ENCODE data around the gene IFT122.

The IFT122 gene

DNA sequence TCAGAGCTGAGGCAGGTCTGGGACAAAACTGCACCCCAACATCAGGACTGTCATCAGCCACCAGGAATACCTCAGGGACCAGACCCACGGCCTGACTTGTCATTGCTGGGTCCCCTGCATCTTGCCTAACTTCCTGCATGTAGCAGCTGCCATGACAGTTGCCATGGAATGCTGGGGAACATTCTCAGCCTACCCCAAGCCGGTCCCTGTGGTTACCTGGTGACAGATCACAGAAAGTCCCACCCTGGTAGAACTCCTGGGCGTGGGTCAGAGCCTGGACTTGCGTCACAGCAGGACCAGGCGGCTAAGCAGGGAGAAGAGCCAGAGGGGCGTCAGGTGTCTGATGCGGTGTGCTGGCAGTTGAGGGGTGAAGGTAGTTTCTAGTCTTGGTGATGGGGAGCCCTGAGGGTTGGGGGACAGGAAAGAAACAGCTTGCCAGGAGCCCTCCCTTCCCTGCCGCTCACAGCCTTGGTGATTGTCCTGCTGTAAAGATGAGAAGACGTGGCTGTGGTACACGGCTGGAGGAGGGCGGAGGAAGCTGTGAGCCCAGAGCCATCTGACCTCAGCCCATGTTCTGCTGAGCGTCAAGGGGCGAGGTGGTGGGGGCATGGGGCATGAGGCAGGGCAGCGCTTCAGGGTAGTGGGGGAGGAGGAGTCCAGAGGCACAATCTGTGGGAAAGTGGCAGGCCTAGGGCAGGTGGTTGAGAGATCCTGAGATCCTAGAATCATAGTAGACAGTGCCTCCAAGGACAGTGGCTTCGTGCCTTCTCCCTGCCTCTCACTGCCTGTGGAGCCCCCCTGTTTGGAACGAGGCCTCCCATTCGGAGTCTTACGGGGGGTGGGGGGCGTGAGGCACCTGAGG, 108.3 kb downstream of the IFT122 start:
- DNase-seq: no peak

DNA sequence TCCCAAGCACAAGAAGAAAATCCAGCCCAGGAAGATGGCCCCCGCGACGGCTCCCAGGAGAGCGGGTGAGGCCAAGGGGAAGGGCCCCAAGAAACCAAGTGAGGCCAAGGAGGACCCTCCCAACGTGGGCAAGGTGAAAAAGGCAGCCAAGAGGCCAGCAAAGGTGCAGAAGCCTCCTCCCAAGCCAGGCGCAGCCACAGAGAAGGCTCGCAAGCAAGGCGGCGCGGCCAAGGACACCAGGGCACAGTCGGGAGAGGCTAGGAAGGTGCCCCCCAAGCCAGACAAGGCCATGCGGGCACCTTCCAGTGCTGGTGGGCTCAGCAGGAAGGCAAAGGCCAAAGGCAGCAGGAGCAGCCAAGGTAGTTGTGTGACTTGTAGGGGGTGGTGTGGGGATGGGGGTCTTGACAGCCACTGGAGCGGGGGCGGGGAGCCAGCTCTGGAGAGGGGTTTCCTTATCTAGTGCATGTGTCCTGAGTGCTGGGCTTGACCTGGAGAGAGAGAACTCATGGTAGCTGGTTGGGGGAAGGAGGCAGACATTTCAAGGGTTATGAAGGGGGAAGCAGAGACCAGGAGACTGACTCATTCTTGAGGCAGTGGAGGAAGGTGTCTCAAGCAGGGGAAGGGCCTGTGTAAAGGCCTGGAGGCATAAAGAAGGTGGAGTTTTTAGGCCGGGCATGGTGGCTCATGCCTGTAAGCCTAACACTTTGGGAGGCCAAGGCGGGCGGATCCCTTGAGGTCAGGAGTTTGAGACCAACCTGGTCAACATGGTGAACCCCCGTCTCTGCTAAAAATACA, 109.2 kb downstream of the IFT122 start:
- DNase-seq: peak; percentile 71

DNA sequence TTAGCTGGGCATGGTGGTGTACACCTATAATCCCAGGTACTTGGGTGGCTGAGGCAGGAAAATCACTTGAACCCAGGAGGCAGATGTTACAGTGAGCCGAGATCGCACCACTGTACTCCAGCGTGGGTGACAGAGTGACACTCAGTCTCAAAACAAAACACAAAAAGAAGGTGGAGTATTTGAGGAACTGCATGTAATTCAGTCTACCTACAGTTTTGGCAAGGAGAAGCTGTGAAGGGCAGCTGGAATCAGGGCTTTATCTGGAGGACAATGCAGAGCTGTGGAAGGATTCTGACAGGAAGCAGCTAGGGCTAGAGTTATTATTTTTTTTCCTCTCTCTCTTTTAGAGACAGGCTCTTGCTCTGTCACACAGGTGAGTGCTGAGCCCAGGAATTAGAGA, 109.8 kb downstream of the IFT122 start:
- DNase-seq: no peak

DNA sequence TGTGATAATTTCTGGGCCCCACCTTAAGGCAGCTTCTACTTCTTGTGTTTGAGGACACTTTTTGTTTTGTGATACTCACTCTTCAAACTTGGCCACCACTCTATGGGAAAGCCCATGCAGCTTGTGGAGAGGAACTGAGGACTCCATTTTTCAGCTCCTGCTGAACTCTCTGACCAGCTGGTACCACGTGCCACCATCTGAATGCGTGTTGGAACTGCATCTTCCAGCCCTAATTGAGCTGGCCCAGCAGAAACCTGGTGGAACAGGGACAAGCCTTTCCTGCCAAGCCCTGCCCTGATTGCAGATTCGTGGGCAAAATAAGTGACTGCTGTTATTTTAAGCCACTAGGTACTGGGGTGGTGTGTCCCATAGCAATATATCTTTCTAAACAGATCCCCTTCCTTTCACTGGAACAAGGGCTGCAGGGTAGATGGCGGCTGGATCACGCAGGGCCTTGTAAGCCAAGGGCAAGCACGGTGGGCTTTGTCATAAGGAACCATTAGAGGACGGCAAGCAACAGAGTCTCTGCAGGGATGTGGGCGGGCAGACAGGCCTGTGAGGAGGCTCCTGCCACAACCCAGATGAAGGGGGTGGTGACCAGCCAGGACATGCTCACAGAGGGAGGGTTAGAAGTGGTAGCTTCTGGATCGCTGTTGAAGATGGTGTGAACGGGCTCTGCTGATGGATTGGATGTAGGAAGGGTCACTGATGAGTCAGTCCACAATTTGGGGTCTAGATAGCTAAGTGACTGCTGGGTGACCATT, 112.4 kb downstream of the IFT122 start:
- no peak for DNase-seq

DNA sequence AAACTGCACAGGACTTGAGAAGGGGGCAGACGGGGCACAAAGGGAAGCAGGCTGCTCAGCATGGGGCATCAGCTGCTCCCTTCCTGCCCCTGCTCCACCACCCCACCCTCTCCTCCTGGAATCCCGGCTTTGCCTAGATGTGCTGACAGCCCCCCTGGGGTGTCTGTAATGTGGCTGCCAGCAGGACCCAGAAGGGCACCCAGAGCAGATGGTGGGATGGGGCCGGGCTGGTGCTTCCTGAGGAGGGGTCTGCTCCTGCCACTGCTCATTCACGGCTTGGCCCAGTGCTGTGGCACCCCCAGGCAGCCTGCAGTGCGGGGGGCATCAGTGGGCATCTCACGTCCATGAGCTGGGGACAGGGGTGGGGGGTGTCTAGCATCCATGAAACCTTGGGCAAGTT, 113.1 kb downstream of the IFT122 start:
- DNase-seq: no peak

DNA sequence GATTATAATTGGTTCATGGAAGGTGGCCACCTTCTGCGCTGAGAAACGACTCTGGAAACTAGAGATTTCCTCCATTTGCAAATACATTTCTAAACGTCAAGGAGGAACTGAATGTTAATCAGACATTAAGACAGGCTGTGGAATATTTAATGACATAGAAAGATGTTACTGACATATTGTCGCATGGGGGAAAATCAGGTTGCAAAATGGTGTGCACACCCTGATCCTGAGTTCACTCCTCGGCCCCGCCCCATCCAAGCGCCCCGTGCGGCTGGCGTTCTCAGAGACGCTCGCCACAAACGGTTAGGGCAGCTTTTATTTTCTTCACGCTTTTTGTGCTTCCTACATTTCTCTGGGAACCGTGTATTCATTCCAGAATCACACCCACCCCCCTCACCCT, 113.7 kb downstream of the IFT122 start:
- DNase-seq: no peak

DNA sequence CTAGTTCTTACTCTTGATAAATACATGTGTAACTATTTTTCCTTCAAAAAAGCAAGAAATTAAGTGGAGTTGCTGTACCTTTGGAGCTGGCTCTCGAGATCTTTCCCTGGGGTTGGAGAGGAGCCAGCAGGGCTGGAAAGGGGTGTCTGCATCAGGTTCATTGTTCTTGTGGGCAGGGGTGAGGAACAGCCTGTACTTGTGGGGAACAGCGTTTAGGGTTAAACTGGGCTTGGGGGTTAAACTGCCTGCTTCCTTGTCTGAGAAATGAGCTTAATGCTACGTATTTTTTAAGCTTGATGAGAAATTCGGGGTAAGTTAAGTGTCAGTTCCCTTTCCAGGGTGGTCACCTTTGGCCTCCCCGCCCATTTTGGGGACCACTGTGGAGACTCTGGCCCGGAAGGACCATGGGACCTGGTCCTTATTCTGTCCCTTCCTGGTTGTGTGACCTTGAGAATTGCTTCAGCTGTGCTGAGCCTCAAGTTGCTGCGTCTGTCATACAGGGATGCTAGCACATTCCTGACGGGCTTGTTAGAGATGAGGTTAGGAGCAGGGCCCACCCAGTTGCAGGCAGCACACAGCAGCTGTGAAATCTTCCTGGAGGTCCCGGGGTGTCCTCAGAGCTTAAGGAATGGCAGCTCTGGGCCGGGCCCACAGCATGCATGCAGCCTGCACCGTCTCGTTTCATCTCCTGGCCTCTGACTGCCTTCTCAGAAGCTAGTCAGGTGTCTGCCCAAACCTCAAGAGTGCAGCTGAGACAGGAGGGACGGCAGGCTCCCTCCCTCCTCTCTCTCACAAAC, 114.5 kb downstream of the IFT122 start:
- DNase-seq: no peak

DNA sequence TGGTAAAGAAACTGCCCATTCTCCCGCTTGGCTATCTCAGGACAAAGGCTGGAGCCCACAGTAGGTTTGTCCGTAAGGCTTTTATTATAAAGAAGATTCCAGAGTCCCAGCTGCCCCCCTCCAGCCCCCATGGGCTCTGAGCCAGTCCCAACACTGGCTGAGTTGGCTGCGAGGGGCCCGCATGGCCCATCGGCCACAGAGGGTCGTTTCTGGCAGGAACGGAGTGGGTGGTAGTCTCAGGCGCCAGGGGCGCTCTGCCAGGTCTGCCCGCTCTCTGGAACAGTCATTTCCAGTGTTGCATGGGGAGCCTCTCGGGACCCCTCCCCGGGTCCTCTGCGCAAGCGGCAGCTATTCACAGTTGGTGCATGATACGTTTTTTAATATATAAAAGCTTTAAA, 115.1 kb downstream of the IFT122 start:
- DNase-seq: no peak

DNA sequence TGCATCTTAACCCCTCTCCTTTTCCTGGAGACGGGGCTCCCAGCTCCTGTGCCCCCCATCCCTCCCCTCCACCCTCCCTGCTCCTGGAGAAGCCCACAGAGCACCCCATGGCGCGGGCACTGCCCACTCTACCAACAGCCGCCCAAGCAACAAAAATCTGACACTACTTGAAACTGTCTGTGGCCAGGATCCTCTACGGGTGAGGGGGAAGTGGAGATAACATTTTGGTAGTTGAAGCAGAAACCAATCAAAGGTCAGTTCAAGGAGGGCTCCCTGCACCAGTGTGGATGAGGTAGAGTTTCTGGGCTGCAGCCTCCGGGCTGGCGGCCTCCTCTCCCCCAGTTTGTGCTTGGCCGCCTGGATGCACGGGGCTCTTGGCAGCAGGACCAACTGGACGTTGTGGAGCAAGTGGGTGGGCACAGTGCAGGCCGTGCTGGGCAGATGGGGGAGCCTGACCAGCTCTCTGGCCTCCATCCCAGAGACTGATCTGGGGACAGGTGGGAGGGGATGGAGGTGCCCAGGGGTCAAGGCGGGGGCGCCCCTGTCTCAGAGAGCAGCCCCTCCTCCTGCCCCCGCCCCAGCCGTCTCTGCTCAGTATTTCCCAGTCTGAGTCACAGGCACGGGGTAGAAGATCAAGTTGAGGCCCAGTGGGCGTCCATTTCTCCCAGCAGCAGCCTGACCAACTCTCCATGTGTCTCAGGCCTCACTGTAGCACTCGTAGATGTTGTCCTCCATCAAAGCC, 115.8 kb downstream of the IFT122 start:
- DNase-seq: no peak

DNA sequence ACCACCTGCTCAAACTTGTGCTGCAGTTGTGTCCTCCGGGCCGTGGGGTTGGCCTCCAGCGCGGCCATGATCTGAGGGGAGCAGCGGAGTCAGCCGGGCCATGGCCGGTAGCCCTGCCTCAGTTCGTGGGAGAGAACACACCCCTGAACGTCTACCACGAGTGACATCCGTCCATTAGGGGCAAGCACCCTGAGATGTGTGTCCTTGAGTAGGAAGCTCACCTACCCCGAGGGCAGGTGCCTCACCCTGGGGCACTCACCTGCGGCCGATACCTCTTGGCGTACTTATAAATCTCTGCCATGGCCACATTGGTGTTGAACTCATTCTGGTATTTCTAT, 116.3 kb downstream of the IFT122 start:
- no peak for DNase-seq

DNA sequence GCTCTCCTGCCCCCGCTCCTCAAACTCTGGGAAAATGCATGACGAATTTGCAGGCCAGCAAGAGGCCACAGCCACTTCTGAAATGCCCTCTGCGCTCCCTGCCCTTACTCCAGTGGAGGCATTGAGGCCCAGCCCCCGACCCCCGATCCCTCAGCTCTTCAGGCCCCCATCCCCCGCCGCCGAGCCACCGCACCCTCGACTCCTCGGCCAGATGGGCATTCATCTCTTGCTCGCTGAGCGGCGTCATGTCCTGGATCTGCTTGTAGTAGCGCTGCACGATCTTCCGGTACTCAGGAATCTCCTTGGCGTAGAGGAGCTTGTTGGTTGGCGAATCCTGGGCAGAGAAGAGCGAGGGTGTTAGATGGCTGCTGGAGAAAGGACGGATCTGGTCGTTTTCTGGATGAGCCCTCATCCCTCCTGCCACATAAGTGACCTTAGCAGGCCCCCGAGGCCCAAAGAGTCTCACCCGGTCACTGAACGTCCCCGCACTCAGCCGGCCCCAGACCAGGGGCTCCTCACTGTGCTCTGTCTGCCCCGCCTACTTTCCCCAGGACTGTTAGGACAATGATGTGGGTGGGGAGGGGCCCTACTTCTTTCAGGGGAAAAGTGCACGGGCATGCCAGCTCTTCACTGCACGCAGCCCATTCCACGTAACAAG, 117.0 kb downstream of the IFT122 start:
- no peak for DNase-seq

DNA sequence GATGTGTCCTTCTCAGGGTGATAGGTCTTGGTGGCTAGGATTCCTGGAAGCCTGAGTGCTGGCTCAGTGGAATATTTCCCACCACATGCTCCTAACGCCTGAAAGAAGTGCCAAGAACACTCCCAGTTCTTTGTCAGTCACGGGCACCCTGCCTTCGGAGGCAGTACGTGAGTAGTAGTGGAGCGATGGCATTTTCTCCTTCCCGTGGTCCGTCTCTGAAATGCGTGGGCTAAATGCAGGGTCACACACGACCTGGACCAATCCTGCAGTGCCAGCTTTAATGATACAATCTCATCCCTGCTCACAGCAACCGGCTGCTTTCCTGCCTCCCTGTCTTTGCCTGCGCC, 117.5 kb downstream of the IFT122 start:
- no peak for DNase-seq

DNA sequence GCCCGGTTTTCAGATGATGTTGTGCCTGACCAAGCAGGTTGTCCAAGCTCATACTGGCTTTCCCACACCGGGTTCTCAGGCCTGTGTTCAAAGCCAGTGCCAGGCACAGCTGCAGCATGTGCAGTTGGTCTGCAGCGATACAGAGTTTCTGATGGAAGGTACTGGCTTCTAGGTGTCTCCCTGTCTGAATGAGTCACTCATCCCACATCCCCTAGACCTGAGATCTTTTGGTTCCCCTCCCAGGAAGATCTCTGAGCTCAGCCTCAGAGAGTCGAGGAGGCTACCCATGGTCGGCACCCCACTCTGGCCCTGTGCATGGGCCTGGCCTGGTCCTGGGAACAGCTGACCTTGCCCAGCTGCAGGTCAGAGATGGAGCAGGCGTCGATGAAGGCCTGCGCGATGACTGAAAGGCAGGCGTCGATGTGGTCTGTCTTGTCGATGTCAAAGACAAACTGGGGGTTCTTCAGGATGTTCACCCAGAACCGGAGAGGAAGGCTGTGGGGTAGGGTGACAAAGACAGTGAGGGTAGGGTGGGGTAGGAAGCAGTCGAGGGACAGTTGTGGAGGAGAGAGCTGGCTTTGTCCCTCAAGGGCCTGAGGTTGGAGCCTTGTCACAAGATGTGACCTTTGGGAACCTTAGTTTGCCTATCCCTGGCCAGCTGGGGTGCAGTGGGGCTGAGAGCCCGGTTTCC, 118.2 kb downstream of the IFT122 start:
- no peak for DNase-seq

DNA sequence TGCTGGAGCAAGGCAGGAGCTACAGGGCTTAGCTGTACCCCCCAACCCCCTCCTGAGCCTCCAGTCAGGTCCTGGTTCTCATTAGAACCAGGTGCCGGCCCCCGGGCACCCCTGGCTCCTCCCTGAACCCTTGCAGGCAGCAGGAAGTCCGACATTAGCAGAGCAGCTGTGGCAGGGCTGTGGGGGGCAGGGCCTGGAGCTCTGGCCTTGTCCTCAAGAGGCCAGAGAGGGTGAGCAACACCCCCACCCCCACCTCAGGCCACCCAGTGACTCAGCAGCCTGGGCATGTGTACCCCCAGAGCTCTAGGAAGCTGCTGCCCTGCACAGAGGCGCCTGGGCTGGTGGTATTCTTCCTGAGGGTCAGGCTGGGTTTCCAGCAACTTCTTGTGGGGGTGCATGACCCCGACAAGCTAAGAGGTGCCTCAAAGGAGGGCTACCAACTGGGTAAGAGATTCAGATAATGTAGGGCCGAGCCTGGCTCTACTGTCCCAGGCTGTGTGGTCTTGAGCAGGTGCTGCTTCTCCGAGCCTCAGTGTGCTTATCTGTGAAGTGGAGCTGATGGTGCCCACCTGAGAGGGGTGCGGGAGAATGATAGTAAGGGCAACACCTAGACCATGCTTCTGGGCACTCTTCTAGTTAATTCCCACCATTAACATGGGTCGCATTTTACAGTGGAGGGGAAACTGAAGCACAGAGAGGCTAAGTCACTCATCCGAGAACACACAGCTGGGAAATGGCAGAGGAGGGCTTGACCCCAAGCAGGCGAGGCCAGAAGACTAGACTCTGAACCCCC, 118.9 kb downstream of the IFT122 start:
- DNase-seq: peak; percentile 94

DNA sequence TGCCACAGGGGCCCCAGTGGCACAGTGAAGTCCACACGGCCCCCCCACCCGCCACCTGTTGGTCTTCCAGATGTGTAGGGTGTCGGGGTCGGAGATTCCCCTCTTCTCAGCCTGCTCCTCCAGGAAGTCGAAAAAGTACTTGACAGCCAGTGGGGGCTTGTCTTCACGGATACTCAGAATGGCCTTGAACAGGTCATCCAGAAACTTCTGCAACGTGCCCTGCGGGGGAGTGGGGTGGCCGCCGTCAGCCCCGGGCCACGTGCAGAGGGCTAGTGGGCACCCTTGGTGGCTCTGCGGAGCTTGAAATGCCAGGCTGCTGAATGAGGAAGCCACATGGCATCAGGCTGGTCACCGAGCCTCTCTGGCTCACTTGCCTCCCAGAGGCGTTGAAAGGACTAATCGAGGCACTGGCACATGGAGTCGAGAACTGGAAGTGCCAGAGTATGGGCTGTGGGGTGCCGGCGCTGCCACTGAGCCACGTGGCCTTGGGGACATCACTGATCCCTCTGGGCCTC, 119.6 kb downstream of the IFT122 start:
- no peak for DNase-seq

DNA sequence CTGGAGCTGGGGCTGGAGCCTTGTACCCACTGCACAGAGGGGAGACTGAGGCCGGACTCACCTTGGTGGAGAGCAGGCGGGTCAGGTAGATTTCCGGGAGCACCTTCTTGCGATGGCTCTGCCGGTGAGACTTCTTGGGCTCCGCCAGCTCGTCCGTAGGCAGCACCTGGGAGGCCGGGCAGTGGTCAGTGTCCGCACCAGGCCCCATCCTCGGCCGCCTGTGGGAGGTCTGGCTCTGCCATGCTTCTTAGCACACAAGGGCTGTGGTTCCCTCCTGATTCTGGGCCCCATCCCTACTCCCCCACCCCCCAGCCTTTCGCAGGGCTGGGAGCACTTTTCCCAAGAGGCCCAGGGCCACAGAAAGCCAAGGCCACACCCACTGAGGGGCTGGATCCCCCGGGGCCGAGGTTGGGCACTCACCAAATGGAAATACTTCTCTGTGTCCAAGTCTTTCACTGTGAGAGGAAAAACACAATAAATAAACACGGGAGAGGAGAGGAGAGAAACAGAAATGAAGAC, 120.3 kb downstream of the IFT122 start:
- DNase-seq: peak; percentile 85

DNA sequence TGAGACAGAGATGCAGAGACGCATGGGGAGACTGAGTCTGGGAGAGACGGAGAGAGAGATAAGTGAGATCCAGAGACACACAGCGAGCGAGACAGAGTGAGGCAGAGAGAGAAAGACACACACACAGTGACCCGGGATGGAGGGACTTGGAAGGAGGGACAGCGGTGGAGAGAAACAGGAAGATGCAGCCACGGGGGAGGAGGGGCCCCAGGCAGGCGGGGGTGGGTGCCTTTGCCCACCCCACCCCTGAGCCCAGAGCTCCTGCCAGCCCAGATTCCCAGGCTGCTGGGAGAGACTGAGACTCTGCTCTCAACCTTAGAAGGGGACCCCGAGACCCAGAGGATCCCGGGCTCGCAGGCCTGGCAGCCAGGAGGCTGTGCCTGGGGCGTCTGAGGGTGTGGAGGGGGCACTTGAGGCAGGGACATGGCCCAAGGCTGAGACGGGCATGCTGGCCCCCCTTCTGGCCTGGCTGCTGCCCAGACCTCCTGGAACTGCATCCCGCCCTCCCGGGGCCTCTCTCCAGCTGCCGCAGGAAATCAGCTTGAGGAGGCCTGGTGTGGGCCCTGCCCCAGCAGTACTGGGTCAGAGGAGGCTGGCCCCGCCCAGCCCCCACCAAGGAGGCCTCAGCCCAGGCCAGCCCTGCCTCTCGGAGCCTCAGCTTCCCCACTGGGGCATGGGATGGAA, 121.0 kb downstream of the IFT122 start:
- DNase-seq: peak; percentile 87

DNA sequence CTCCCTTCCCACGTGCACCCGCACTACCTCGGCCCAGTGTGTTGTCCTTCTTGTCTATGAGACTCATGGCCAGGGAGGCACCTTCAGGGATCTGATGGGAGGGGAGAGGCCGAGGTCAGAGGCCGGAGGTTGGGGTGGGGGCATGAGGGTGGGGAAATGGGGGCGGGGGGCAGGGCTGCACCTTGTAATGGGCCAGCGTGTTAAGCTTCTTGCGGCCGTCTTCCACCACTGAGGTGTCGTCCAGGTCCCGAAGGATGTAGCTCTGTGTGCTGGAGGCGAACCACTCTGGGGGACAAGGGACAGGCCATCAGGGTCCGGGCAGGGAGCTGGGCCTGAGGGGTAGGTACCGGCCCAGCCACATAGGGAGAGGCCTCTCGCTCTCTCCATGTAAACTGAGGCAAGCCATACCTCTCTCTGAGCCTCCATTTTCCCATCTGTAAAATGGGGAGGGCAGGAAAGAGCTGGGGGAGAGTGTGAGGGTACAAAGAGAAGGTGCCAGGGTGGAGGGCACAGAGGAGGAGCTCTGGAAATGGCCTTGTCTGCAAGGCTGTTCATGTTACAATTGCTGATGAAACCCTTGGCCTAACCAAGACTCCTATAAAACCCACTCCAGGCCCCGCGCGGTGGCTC, 121.7 kb downstream of the IFT122 start:
- DNase-seq: no peak

All from EL (cell line).